Testis (tissue), 3 donors: ENCODE measurements around the gene OVAAL. TPM values are rescaled to one million over a fixed set of nuclear protein-coding genes. Genes with fewer than 3 reads are reported as not detected.

ENCODE experiments used
- DNase-seq: peaks from one replicate; pipeline ENCODE4 v3.0.0-alpha.2; 2019
- H3K27ac ChIP-seq, 2 donors: fragments of 200-600 bp; sonication (generic); one replicate each; pipeline ENCODE4 v1.5.1; 2019
- H3K27me3 ChIP-seq: fragments of 200-600 bp; sonication (generic); one replicate; pipeline ENCODE4 v1.5.1; 2019
- H3K36me3 ChIP-seq: fragments of 200-600 bp; sonication (generic); one replicate; pipeline ENCODE4 v1.5.1; 2017; ENCODE audit warnings: low read depth; ENCODE audit errors: missing control alignments
- H3K4me1 ChIP-seq: fragments of 200-600 bp; sonication (generic); one replicate; pipeline ENCODE4 v1.5.1; 2019
- H3K4me3 ChIP-seq, 2 donors: fragments of 200-600 bp; sonication (generic); one replicate each; pipeline ENCODE4 v1.5.1; 2017 to 2019
- H3K9me3 ChIP-seq: fragments of 200-600 bp; sonication (generic); one replicate; pipeline ENCODE4 v1.5.1; 2017
- POLR2A ChIP-seq: fragments of 450-650 bp; IDR thresholded peaks from one replicate; pipeline ENCODE4 v1.6.1; 2017; ENCODE audit warnings: antibody characterized with exemption, mild to moderate bottlenecking, moderate library complexity
- WGBS, 2 donors: methylation state at CpG; one replicate each; pipeline ENCODE4 v1.1.5; 2018; 5-methylcytosine and 5-hydroxymethylcytosine counted together
- intact Hi-C: fragments of 100-400 bp; cut with DNase I; formaldehyde crosslinking; loops from one replicate; pipeline ENCODE4 v1.15.1; 2023; ENCODE audit warnings: low total_unique reads
- polyA plus RNA-seq: library from polyadenylated mRNA; stranded (reverse); fragments of 350-450 nt; fragmentation: Illumina TruSeq; extraction: RNeasy Lipid Tissue Mini Kit (QIAGEN cat#74804); gene quantifications from one replicate; pipeline ENCODE4 v1.2.3, GENCODE V29; 2014; ENCODE audit warnings: low read depth, low replicate concordance; ENCODE audit not compliant: insufficient read depth
- total RNA-seq, 2 donors: library from RNA; depleted of rRNA; stranded (reverse); fragments of >200 nt; gene quantifications; one replicate each; pipeline ENCODE4 v1.2.3, GENCODE V29; 2016
- TF ChIP-seq, protein P1 (sequence below), 3 experiments: fragments of 450-650 bp in 2 of 3; fragments of 200-600 bp in 1 of 3; sonication (generic) in 1 of 3; IDR thresholded peaks; one replicate each; pipeline ENCODE4 v1.5.1; 2016 to 2019; ENCODE audit warnings: antibody characterized with exemption in 3 of 3, mild to moderate bottlenecking in 2 of 3, moderate library complexity in 1 of 3

OVAAL gene
- total and polyA plus RNA-seq, 3 donors from 2014 or later = not detected

DNA sequence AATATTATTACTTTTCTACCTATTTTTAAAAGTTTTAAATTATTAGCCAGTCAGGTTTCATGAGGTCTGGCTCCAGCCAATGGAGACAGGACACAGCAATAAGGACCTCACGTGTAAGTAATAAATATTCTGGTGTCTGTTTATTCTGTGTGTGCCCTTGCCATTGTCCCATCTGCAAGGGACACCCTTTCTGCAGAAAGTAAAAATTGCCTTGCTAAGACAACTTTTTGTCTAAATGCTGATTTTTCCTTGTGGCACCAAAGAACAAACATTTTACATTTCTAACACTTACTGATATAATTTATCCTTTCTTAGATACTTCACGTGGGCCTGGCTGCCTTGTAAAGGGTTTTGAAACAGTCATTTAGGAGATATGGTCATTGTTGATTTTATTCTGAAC is 29.4 kb downstream of the OVAAL start:
- Histone ChIP-seq H3K4me1 (peaks cover 9% of the 10 kb centered on the region), H3K27me3 (no peaks in the 10 kb centered on the region), H3K9me3 (no peaks in the 10 kb centered on the region), H3K4me3 (no peak overlapping the region), H3K27ac (no peak overlapping the region), H3K36me3 (no peaks in the 10 kb centered on the region)
- WGBS, 2 donors = 59 to 68% methylated on average over 2 of the region's 2 CpGs
- no peak for DNase-seq
- intact Hi-C loops = no loop called here
- no peak for TF ChIP-seq POLR2A
- TF ChIP-seq, protein P1, sequence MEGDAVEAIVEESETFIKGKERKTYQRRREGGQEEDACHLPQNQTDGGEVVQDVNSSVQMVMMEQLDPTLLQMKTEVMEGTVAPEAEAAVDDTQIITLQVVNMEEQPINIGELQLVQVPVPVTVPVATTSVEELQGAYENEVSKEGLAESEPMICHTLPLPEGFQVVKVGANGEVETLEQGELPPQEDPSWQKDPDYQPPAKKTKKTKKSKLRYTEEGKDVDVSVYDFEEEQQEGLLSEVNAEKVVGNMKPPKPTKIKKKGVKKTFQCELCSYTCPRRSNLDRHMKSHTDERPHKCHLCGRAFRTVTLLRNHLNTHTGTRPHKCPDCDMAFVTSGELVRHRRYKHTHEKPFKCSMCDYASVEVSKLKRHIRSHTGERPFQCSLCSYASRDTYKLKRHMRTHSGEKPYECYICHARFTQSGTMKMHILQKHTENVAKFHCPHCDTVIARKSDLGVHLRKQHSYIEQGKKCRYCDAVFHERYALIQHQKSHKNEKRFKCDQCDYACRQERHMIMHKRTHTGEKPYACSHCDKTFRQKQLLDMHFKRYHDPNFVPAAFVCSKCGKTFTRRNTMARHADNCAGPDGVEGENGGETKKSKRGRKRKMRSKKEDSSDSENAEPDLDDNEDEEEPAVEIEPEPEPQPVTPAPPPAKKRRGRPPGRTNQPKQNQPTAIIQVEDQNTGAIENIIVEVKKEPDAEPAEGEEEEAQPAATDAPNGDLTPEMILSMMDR (IDR thresholded peaks at IDR 0.05) = no peak

DNA sequence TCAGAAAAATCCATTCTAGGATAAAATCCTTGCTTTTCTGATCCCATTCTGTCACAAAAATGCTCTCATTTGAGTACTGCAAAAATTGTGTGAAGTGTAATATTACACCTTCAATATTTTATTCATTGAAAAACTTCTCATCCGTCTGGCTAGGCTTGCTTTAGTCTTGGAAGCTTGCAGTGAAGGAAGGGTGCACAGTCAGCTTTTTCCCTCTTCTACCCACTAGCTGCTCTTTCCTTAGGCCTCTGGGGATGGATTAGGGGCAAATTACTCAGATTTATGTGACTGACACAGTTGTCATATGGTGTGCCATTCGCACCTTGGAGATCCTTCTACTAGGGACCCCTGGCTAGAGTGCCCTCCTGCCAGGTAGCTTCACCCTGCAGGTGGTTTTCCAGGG is 32.1 kb downstream of the OVAAL start:
- H3K27me3 ChIP-seq = no peaks in the 10 kb centered on the region
- H3K27ac ChIP-seq = no peak overlapping the region
- no peak for DNase-seq
- WGBS, 2 donors = 98 to 99% methylated on average over 2 of the region's 2 CpGs
- H3K9me3 ChIP-seq = no peaks in the 10 kb centered on the region
- intact Hi-C loops = no loop called here
- TF ChIP-seq, protein P1 (IDR thresholded peaks at IDR 0.05) = no peak
- no peak for TF ChIP-seq POLR2A
- peaks cover 11% of the 10 kb centered on the region for H3K4me1 ChIP-seq
- no peak overlapping the region for H3K4me3 ChIP-seq
- no peaks in the 10 kb centered on the region for H3K36me3 ChIP-seq

DNA sequence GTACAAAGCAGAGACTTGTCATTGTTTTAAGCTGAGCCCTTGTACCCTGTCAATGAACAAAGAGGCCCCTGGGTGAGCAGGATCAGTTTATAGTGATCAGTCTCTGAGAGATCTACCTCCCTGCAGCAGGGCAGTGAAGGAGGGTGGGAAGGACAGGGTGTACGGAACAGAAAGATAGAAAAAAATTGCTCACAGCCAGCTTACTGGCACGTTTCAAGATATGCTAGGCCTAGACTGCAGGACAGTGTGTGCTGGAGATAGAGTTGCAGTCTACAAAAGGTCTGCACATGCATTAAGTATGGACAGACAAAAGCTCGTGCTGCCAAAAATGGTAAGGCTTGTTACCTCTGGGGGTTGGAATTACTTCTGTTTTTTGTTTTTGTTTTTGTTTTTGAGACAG is 34.6 kb downstream of the OVAAL start:
- TF ChIP-seq, protein P1 (IDR thresholded peaks at IDR 0.05) = no peak
- no peak for TF ChIP-seq POLR2A
- Histone ChIP-seq H3K4me1 (peaks cover 11% of the 10 kb centered on the region), H3K9me3 (no peaks in the 10 kb centered on the region), H3K36me3 (no peaks in the 10 kb centered on the region), H3K27me3 (no peaks in the 10 kb centered on the region), H3K27ac (peak overlapping the region; percentile 31 to 65), H3K4me3 (no peak overlapping the region)
- peak; percentile 53 for DNase-seq
- WGBS, 2 donors = 45 to 59% methylated on average over 3 of the region's 3 CpGs
- intact Hi-C loops = no loop called here

DNA sequence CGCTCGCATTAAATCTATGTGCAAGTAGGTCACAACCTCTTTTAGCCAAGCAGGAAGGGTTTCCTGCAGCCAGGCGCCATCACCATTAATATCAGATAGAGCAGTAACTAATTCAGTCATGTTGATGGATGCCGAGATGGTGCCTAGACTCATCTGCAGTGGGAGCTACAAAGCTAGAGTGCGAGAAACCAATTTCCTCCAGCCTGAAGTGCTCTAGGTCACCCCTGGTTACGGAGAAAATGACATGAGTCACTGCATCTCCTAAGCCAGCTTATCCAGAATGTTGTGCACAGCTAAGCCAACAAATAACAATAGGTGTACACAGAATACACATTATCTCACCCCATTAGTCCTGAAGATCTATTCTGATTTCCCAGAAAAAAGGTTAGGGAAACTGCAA is 36.0 kb downstream of the OVAAL start:
- no peak for DNase-seq
- Histone ChIP-seq H3K4me1 (peaks cover 11% of the 10 kb centered on the region), H3K4me3 (no peak overlapping the region), H3K9me3 (no peaks in the 10 kb centered on the region), H3K36me3 (no peaks in the 10 kb centered on the region), H3K27ac (peak overlapping the region in 1 of 2 donors; percentile 65), H3K27me3 (no peaks in the 10 kb centered on the region)
- TF ChIP-seq, protein P1 (IDR thresholded peaks at IDR 0.05) = no peak
- TF ChIP-seq POLR2A = no peak
- intact Hi-C loops = no loop called here
- 85 to 86% methylated on average over 6 of the region's 6 CpGs for WGBS, 2 donors

DNA sequence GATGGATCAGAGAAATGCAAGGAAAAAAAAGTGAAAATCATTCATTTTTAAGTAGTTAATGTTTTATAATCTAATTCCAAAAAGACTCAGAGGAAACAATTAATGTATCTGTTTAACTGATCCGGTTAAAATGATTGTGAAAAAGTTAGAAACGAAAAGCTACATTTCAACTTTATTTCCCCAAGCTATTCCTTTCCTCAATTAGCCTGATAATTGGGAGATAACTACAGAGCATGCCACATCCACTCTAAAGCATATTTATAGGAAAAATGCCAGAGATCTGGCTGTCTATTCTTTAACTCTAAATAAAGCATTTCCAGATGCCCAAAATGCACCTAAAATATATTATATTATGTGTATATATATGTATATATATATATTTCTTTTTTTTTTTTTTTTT is 37.2 kb downstream of the OVAAL start:
- H3K4me1 ChIP-seq = peaks cover 11% of the 10 kb centered on the region
- H3K36me3 ChIP-seq = no peaks in the 10 kb centered on the region
- WGBS, 2 donors = 39 to 63% methylated on average over 2 of the region's 2 CpGs
- no peaks in the 10 kb centered on the region for H3K9me3 ChIP-seq
- H3K27ac ChIP-seq = no peak overlapping the region
- H3K4me3 ChIP-seq = no peak overlapping the region
- TF ChIP-seq, protein P1 (IDR thresholded peaks at IDR 0.05) = no peak
- TF ChIP-seq POLR2A = no peak
- intact Hi-C loops = no loop called here
- H3K27me3 ChIP-seq = no peaks in the 10 kb centered on the region
- no peak for DNase-seq
